Measurements from ENCODE around the gene LPO. TPM values are rescaled to one million over a fixed set of nuclear protein-coding genes. Genes with fewer than 3 reads are reported as not detected.

The LPO gene
- total RNA-seq, 2 donors from 2014 or later: not detected

DNA sequence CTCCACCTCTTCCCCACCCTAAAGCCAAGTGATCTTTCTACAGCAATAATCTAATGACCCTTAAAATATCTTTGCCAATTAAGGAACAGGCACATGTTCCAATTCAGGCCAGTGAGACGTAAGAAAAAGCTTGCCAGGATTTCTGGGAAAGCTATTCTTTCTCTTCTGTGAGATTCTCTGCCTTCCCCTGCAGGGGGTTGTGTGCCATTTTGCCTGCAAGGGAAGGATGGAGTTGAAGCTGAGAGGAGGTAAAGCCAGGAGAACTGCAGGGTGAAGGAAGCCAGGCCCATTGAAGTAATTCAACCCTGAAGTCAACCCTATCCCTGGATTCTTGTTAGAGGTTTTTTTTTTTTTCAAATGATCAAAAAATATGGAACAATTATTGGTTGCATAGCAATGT is 9.0 kb upstream of the LPO start:
- no peak for DNase-seq
- intact Hi-C loops (cut with DNase I): no loop called here

GRCh38 chr17:58229881-58230280 is 8.5 kb upstream of the LPO start:
- no peak overlapping the region for H3K4me3 ChIP-seq
- no peak overlapping the region for H3K27ac ChIP-seq
- no peaks in the 10 kb centered on the region for H3K4me1 ChIP-seq
- no peak for TF ChIP-seq CTCF (IDR thresholded peaks at IDR 0.05)
- DNase-seq: no peak
- no peak overlapping the region for H3K9ac ChIP-seq (ENCODE audit: low read depth in 2 of 2, low read length in 2 of 2)
- H3K27me3 ChIP-seq: no peaks in the 10 kb centered on the region
- intact Hi-C loops (cut with DNase I): no loop called here
- H3K36me3 ChIP-seq: no peaks in the 10 kb centered on the region
- no peaks in the 10 kb centered on the region for H3K9me3 ChIP-seq

More for the DNA sequence above, 9.0 kb upstream of the LPO start:
- Histone ChIP-seq H3K27me3 (no peaks in the 10 kb centered on the region), H3K9ac (ENCODE audit: low read depth in 2 of 2, low read length in 2 of 2) (no peak overlapping the region), H3K36me3 (no peaks in the 10 kb centered on the region), H3K4me3 (no peak overlapping the region), H3K27ac (no peak overlapping the region), H3K9me3 (no peaks in the 10 kb centered on the region), H3K4me1 (no peaks in the 10 kb centered on the region)
- TF ChIP-seq CTCF (IDR thresholded peaks at IDR 0.05): no peak

- TF ChIP-seq CTCF (IDR thresholded peaks at IDR 0.05): no peak
- H3K4me3 ChIP-seq: no peak overlapping the region
- H3K4me1 ChIP-seq: no peaks in the 10 kb centered on the region
- H3K27ac ChIP-seq: no peak overlapping the region
- intact Hi-C loops (cut with DNase I): no loop called here
- H3K9me3 ChIP-seq: no peaks in the 10 kb centered on the region
- H3K27me3 ChIP-seq: no peaks in the 10 kb centered on the region
- no peaks in the 10 kb centered on the region for H3K36me3 ChIP-seq
- DNase-seq: no peak
- H3K9ac ChIP-seq (ENCODE audit: low read depth in 2 of 2, low read length in 2 of 2): no peak overlapping the region
Measured at GRCh38 chr17:58231641-58232040, 6.7 kb upstream of the LPO start.

- no peak overlapping the region for H3K27ac ChIP-seq
- H3K9ac ChIP-seq (ENCODE audit: low read depth in 2 of 2, low read length in 2 of 2): no peak overlapping the region
- DNase-seq: no peak
- intact Hi-C loops (cut with DNase I): no loop called here
- no peaks in the 10 kb centered on the region for H3K27me3 ChIP-seq
- no peak overlapping the region for H3K4me3 ChIP-seq
- H3K9me3 ChIP-seq: no peaks in the 10 kb centered on the region
- no peak for TF ChIP-seq CTCF (IDR thresholded peaks at IDR 0.05)
- H3K36me3 ChIP-seq: no peaks in the 10 kb centered on the region
- no peaks in the 10 kb centered on the region for H3K4me1 ChIP-seq
Measured at GRCh38 chr17:58232707-58233156, 5.7 kb upstream of the LPO start.

- Histone ChIP-seq H3K4me3 (no peak overlapping the region), H3K27me3 (no peaks in the 10 kb centered on the region), H3K27ac (no peak overlapping the region), H3K4me1 (no peaks in the 10 kb centered on the region), H3K36me3 (no peaks in the 10 kb centered on the region), H3K9me3 (no peaks in the 10 kb centered on the region), H3K9ac (ENCODE audit: low read depth in 2 of 2, low read length in 2 of 2) (no peak overlapping the region)
- no peak for TF ChIP-seq CTCF (IDR thresholded peaks at IDR 0.05)
- no peak for DNase-seq
- intact Hi-C loops (cut with DNase I): no loop called here
Measured at GRCh38 chr17:58233543-58233942, 4.8 kb upstream of the LPO start.

DNA sequence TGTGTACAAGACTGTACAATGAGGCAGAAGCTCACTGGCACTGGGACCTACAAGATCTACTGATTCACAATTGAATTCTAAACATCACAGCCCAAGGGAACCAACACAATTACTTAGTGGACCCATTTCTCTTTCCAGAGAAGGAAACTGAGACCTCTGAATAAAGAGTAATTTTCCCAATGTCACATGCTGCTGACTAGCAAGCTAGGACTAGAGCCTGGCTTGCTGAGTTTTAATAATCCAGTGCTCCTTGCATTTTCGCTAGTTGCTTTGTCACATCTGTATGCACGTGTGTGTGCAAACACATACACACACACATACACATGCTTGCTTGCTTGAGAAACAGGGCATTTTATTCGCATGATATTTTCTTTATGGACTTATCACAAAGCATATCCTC is 3.9 kb upstream of the LPO start:
- Histone ChIP-seq H3K27me3 (no peaks in the 10 kb centered on the region), H3K27ac (no peak overlapping the region), H3K36me3 (no peaks in the 10 kb centered on the region), H3K4me3 (no peak overlapping the region), H3K4me1 (no peaks in the 10 kb centered on the region), H3K9ac (ENCODE audit: low read depth in 2 of 2, low read length in 2 of 2) (no peak overlapping the region), H3K9me3 (no peaks in the 10 kb centered on the region)
- no peak for TF ChIP-seq CTCF (IDR thresholded peaks at IDR 0.05)
- intact Hi-C loops (cut with DNase I): no loop called here
- no peak for DNase-seq

Data from colonic mucosa (tissue), 4 donors.